KMS-11 (cell line): ENCODE data around the gene PRLR.

Source experiments
- H2AFZ ChIP-seq: fragments of 200-600 bp; sonication (generic); 2 replicates; pipeline ENCODE4 v1.6.1; 2016; ENCODE audit warnings: antibody characterized with exemption, mixed run types, low read depth
- H3K27ac ChIP-seq: fragments of 200-600 bp; sonication (generic); 2 replicates; pipeline ENCODE4 v1.6.1; 2016; ENCODE audit warnings: mild to moderate bottlenecking, mixed run types
- H3K27me3 ChIP-seq: fragments of 200-600 bp; sonication (generic); 2 replicates; pipeline ENCODE4 v1.6.1; 2017; ENCODE audit warnings: mild to moderate bottlenecking, low read depth, mixed run types, moderate library complexity; ENCODE audit not compliant: insufficient read depth
- H3K36me3 ChIP-seq: fragments of 200-600 bp; sonication (generic); 2 replicates; pipeline ENCODE4 v1.6.1; 2017; ENCODE audit warnings: mild to moderate bottlenecking, mixed run types; ENCODE audit not compliant: insufficient read depth
- H3K4me1 ChIP-seq: fragments of 200-600 bp; sonication (generic); 2 replicates; pipeline ENCODE4 v1.6.1; 2016; ENCODE audit warnings: mild to moderate bottlenecking, low read depth, mixed run types; ENCODE audit not compliant: poor library complexity, severe bottlenecking
- H3K4me2 ChIP-seq: fragments of 200-600 bp; sonication (generic); 2 replicates; pipeline ENCODE4 v1.7.0; 2016; ENCODE audit warnings: mild to moderate bottlenecking, mixed run types
- H3K4me3 ChIP-seq: fragments of 200-600 bp; sonication (generic); IDR thresholded peaks from 2 replicates; pipeline ENCODE4 v1.6.1; 2017; ENCODE audit warnings: low read depth, low read length, mixed read lengths; ENCODE audit not compliant: insufficient read depth
- H3K79me2 ChIP-seq: fragments of 200-600 bp; sonication (generic); 2 replicates; pipeline ENCODE4 v1.6.1; 2016; ENCODE audit warnings: low read depth, mixed run types; ENCODE audit not compliant: insufficient read depth
- H3K9ac ChIP-seq: fragments of 200-600 bp; sonication (generic); 2 replicates; pipeline ENCODE4 v1.6.1; 2016; ENCODE audit warnings: mild to moderate bottlenecking, mixed run types
- H4K20me1 ChIP-seq: fragments of 200-600 bp; sonication (generic); 2 replicates; pipeline ENCODE4 v1.6.1; 2016; ENCODE audit warnings: mild to moderate bottlenecking, mixed run types; ENCODE audit not compliant: insufficient read depth
- CTCF ChIP-seq: fragments of 200-600 bp; sonication (generic); conservative IDR thresholded peaks from 2 replicates; pipeline ENCODE4 v1.6.1; 2017; ENCODE audit warnings: low read depth, mild to moderate bottlenecking, antibody characterized with exemption, low read length, moderate library complexity, mixed read lengths

PRLR gene

GRCh38 chr5:35031276-35031675 lies 199.0 kb downstream of the PRLR start:
- no peaks in the 10 kb centered on the region for H3K27me3 ChIP-seq
- H3K4me1 ChIP-seq, result no peaks in the 10 kb centered on the region
- H3K9ac ChIP-seq, result no peak overlapping the region
- H4K20me1 ChIP-seq, result no peaks in the 10 kb centered on the region
- H3K27ac ChIP-seq, result no peak overlapping the region
- no peak for TF ChIP-seq CTCF
- no peaks in the 10 kb centered on the region for H3K79me2 ChIP-seq
- H3K36me3 ChIP-seq, result no peaks in the 10 kb centered on the region
- H2AFZ ChIP-seq, result no peak overlapping the region
- no peak overlapping the region for H3K4me2 ChIP-seq
- no peak overlapping the region for H3K4me3 ChIP-seq

GRCh38 chr5:35030426-35031100 lies 199.7 kb downstream of the PRLR start:
- Histone ChIP-seq H2AFZ (no peak overlapping the region), H3K4me3 (no peak overlapping the region), H3K79me2 (no peaks in the 10 kb centered on the region), H3K4me2 (no peak overlapping the region), H3K27ac (no peak overlapping the region), H3K4me1 (no peaks in the 10 kb centered on the region), H3K27me3 (no peaks in the 10 kb centered on the region), H4K20me1 (no peaks in the 10 kb centered on the region), H3K36me3 (no peaks in the 10 kb centered on the region), H3K9ac (no peak overlapping the region)
- TF ChIP-seq CTCF, result no peak

- Histone ChIP-seq H2AFZ (no peak overlapping the region), H3K36me3 (no peaks in the 10 kb centered on the region), H3K79me2 (no peaks in the 10 kb centered on the region), H3K4me2 (no peak overlapping the region), H3K4me1 (no peaks in the 10 kb centered on the region), H3K27me3 (no peaks in the 10 kb centered on the region), H3K4me3 (no peak overlapping the region), H3K27ac (no peak overlapping the region), H4K20me1 (no peaks in the 10 kb centered on the region), H3K9ac (no peak overlapping the region)
- TF ChIP-seq CTCF, result no peak
Measured at GRCh38 chr5:35029333-35029732, 201.0 kb downstream of the PRLR start.

- no peak overlapping the region for H3K4me3 ChIP-seq
- no peak overlapping the region for H3K27ac ChIP-seq
- H3K9ac ChIP-seq, result no peak overlapping the region
- H3K36me3 ChIP-seq, result no peaks in the 10 kb centered on the region
- no peaks in the 10 kb centered on the region for H3K79me2 ChIP-seq
- H2AFZ ChIP-seq, result no peak overlapping the region
- no peaks in the 10 kb centered on the region for H3K27me3 ChIP-seq
- TF ChIP-seq CTCF, result no peak
- no peaks in the 10 kb centered on the region for H3K4me1 ChIP-seq
- H4K20me1 ChIP-seq, result no peaks in the 10 kb centered on the region
- no peak overlapping the region for H3K4me2 ChIP-seq
Measured at GRCh38 chr5:35026941-35027340, 203.3 kb downstream of the PRLR start.
